ENCODE results near the gene ZCCHC3.

Gene ZCCHC3

GRCh38 chr20:347640-348484, 50.5 kb downstream of the ZCCHC3 start:
- DNase-seq = peak; percentile 96

- no peak for DNase-seq
Measured at GRCh38 chr20:348972-349841, 51.8 kb downstream of the ZCCHC3 start.

All from NCI-H2227 treated with DMSO at 0.1 percent for 48 hours (cell line).